Retinal pigment epithelial cell (primary cell): Measurements from ENCODE around the gene RAC2.

ENCODE experiments used
- DNase-seq: peaks from one replicate; pipeline ENCODE4 v3.0.0-alpha.2; 2010; ENCODE audit warnings: low read depth
- H3K4me3 ChIP-seq: 2 replicates; pipeline ENCODE4 v1.5.1; 2011; ENCODE audit warnings: mild to moderate bottlenecking, low read length, control low read depth, moderate library complexity
- CTCF ChIP-seq: conservative IDR thresholded peaks from 2 replicates; pipeline ENCODE4 v1.5.1; 2011; ENCODE audit warnings: low read depth, low read length, control low read depth, inconsistent platforms

The RAC2 gene

GRCh38 chr22:37218399-37218770 is 25.7 kb downstream of the RAC2 start:
- no peak for TF ChIP-seq CTCF
- no peak overlapping the region for H3K4me3 ChIP-seq
- DNase-seq, result no peak

GRCh38 chr22:37215890-37216289 is 28.2 kb downstream of the RAC2 start:
- TF ChIP-seq CTCF, result no peak
- DNase-seq, result no peak

GRCh38 chr22:37214731-37215030 is 29.4 kb downstream of the RAC2 start:
- no peak for DNase-seq
- TF ChIP-seq CTCF, result no peak
- H3K4me3 ChIP-seq, result no peak overlapping the region

More at GRCh38 chr22:37215890-37216289, 28.2 kb downstream of the RAC2 start:
- no peak overlapping the region for H3K4me3 ChIP-seq

- DNase-seq, result no peak
- no peak overlapping the region for H3K4me3 ChIP-seq
- TF ChIP-seq CTCF, result no peak
Measured at GRCh38 chr22:37213941-37214730, 29.9 kb downstream of the RAC2 start.

- H3K4me3 ChIP-seq, result no peak overlapping the region
- no peak for TF ChIP-seq CTCF
- no peak for DNase-seq
Measured at GRCh38 chr22:37213218-37213855, 30.7 kb downstream of the RAC2 start.

- H3K4me3 ChIP-seq, result no peak within 1 kb of the TSS
- TF ChIP-seq CTCF, result no peak
- no peak for DNase-seq
Measured at GRCh38 chr22:37212174-37212906, 31.7 kb downstream of the RAC2 start, which contains the start of gene SSTR3. Gene SSTR3 (minus strand): TSS chr22:37212477. CDS start chr22:37207803, 4,674 bp downstream.

GRCh38 chr22:37211866-37212173 is 32.2 kb downstream of the RAC2 start:
- no peak for DNase-seq
- H3K4me3 ChIP-seq, result no peak overlapping the region
- no peak for TF ChIP-seq CTCF
